22Rv1 (cell line): ENCODE results near the gene PDGFC.

Experiments
- ZFX ChIP-seq: fragments of 450-650 bp; IDR thresholded peaks from 2 replicates; pipeline ENCODE4 v1.6.1; 2017; ENCODE audit warnings: antibody characterized with exemption, borderline replicate concordance
- TF ChIP-seq, protein P1 (sequence below): fragments of 450-650 bp; IDR thresholded peaks from 2 replicates; pipeline ENCODE4 v1.5.1; 2017; ENCODE audit warnings: mild to moderate bottlenecking

GRCh38 chr4:156991161-156991560 is 19.6 kb upstream of the PDGFC start:
- TF ChIP-seq, protein P1, sequence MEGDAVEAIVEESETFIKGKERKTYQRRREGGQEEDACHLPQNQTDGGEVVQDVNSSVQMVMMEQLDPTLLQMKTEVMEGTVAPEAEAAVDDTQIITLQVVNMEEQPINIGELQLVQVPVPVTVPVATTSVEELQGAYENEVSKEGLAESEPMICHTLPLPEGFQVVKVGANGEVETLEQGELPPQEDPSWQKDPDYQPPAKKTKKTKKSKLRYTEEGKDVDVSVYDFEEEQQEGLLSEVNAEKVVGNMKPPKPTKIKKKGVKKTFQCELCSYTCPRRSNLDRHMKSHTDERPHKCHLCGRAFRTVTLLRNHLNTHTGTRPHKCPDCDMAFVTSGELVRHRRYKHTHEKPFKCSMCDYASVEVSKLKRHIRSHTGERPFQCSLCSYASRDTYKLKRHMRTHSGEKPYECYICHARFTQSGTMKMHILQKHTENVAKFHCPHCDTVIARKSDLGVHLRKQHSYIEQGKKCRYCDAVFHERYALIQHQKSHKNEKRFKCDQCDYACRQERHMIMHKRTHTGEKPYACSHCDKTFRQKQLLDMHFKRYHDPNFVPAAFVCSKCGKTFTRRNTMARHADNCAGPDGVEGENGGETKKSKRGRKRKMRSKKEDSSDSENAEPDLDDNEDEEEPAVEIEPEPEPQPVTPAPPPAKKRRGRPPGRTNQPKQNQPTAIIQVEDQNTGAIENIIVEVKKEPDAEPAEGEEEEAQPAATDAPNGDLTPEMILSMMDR: no peak
- no peak for TF ChIP-seq ZFX
